Measurements from ENCODE around the gene NOP53.

- TF ChIP-seq CTCF (IDR thresholded peaks at IDR 0.05 in 4 of 5, conservative IDR thresholded peaks at IDR 0.05 in 1 of 5) (no peak), POLR2A (IDR thresholded peaks at IDR 0.05) (no peak)
Observed at GRCh38 chr19:47805313-47805712, 60.0 kb downstream of the NOP53 start.
